Measurements from ENCODE around the gene PSME3IP1. TPM values are rescaled to one million over a fixed set of nuclear protein-coding genes. Genes with fewer than 3 reads are reported as not detected.
"Not testable (repeated sequence)": the region's sequence is repeated elsewhere in the genome, so short reads cannot be mapped to it uniquely, and the experiment has no call there.

Gene PSME3IP1
- total RNA-seq, 1 experiment from 2014 or later, result 103 TPM

DNA sequence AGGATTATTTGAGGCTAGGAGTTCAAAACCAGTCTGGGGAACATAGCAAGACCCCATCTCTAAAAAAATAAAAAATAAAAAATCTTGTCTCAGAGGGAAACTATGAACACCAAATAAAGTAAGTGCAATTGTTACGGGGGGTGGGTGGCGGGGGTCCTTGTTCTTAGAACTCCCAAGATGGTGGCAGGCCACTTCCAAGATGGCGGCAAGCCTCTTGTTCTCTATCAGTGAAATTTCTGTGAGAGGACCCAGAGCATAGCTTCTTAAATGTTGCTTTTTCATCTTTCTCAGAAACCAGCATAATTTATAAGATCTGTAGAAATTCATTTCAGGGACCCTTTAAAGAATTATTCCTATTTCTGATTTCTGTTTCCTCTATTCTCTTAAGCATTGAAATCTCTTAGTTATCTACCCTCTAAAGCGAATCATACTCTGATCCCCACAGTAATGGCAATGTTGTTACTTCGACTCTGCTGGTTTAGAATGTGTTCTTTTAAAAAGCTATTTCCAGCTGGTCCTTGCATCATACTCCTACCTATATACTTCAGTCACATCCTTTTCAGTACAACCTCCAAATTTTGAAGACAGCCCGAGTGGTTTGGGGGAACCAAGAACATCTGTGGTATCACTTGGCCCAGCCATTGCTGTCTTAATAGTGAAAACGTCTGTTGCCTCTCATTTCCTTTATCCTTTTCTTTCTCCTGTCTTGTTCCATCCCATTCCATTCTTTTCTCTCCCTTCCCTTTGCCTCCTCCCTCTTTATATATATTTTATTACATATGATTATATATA, 16.5 kb upstream of the PSME3IP1 start:
- no peak overlapping the region for H2BK120ac ChIP-seq (ENCODE audit: low read depth, low read length, poor library complexity, severe bottlenecking)
- H3K79me2 ChIP-seq (ENCODE audit: insufficient read depth, low read length), result no peaks in the 10 kb centered on the region
- no peaks in the 10 kb centered on the region for H4K20me1 ChIP-seq (ENCODE audit: control insufficient read depth, insufficient read depth, insufficient read length)
- H2AFZ ChIP-seq (ENCODE audit: low read length), result no peak overlapping the region
- H2BK5ac ChIP-seq (ENCODE audit: insufficient read length, low read length), result no peak overlapping the region
- no peak overlapping the region for H3K56ac ChIP-seq (ENCODE audit: insufficient read length, low read depth, low read length)
- no peak overlapping the region for H4K91ac ChIP-seq (ENCODE audit: insufficient read length, low read depth, low read length)
- no peak overlapping the region for H3K23ac ChIP-seq (ENCODE audit: insufficient read length, low read depth, low read length)
- no peak for DNase-seq
- no peaks in the 10 kb centered on the region for H3K4me1 ChIP-seq (ENCODE audit: insufficient read depth, low read length)
- H3K23me2 ChIP-seq (ENCODE audit: insufficient read length, low read depth, low read length, poor library complexity, severe bottlenecking), result no peaks in the 10 kb centered on the region
- Mint-ChIP-seq H3K4me1 (no peaks in the 10 kb centered on the region), H3K4me3 (no peak overlapping the region; a peak in 1 of 5 replicates), H3K9me3 (peaks cover 0 to 6% of the 10 kb centered on the region in 2 experiments; a peak in 4 of 5 replicates), H3K27me3 (ENCODE audit: low read depth) (no peaks in the 10 kb centered on the region), H3K36me3 (ENCODE audit: insufficient read depth in 1 of 3, low read depth in 3 of 3) (peaks cover 19 to 42% (median 39%) of the 10 kb centered on the region in 3 experiments), H3K27ac (no peak overlapping the region)
- H3K9me3 ChIP-seq (ENCODE audit: control insufficient read depth, low read depth, low read length), result no peaks in the 10 kb centered on the region
- WGBS (ENCODE audit: extremely low coverage, insufficient read length, low lambda C conversion rate), result no CpG with 5 or more reads among the region's 7 CpGs
- H3K4me2 ChIP-seq (ENCODE audit: insufficient read depth, insufficient read length, low read length), result no peak overlapping the region
- TF ChIP-seq, protein P1, sequence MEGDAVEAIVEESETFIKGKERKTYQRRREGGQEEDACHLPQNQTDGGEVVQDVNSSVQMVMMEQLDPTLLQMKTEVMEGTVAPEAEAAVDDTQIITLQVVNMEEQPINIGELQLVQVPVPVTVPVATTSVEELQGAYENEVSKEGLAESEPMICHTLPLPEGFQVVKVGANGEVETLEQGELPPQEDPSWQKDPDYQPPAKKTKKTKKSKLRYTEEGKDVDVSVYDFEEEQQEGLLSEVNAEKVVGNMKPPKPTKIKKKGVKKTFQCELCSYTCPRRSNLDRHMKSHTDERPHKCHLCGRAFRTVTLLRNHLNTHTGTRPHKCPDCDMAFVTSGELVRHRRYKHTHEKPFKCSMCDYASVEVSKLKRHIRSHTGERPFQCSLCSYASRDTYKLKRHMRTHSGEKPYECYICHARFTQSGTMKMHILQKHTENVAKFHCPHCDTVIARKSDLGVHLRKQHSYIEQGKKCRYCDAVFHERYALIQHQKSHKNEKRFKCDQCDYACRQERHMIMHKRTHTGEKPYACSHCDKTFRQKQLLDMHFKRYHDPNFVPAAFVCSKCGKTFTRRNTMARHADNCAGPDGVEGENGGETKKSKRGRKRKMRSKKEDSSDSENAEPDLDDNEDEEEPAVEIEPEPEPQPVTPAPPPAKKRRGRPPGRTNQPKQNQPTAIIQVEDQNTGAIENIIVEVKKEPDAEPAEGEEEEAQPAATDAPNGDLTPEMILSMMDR (conservative IDR thresholded peaks at IDR 0.05), result no peak
- H3K27ac ChIP-seq (ENCODE audit: insufficient read length, low read depth, low read length), result no peak overlapping the region
- no peak overlapping the region for H2AK5ac ChIP-seq (ENCODE audit: insufficient read length, low read length)
- no peak overlapping the region for H3K14ac ChIP-seq (ENCODE audit: insufficient read depth, low read length)
- H3K9ac ChIP-seq (ENCODE audit: extremely low read depth, insufficient read length, low read length), result no peak overlapping the region
- H3K4ac ChIP-seq (ENCODE audit: low read depth, low read length), result no peak overlapping the region
- H3K27me3 ChIP-seq (ENCODE audit: insufficient read depth, low read length), result no peaks in the 10 kb centered on the region
- H2BK12ac ChIP-seq (ENCODE audit: insufficient read length, low read depth, low read length), result no peak overlapping the region
- no peak overlapping the region for H4K8ac ChIP-seq (replicated peaks; ENCODE audit: insufficient read length, low read depth, low read length)
- no peak overlapping the region for H2BK20ac ChIP-seq (ENCODE audit: low read depth, low read length, poor library complexity, severe bottlenecking)
- peaks cover 3% of the 10 kb centered on the region for H3K79me1 ChIP-seq (ENCODE audit: insufficient read depth, low read depth, low read length, poor library complexity, severe bottlenecking)
- no peak overlapping the region for H3T11ph ChIP-seq (ENCODE audit: low read length)
- no peak overlapping the region for H2BK15ac ChIP-seq (ENCODE audit: low read depth, low read length)
- no peak overlapping the region for H3K18ac ChIP-seq (ENCODE audit: insufficient read length, low read depth, low read length)
- no peak overlapping the region for H4K5ac ChIP-seq (ENCODE audit: insufficient read length, low read depth, low read length)

DNA sequence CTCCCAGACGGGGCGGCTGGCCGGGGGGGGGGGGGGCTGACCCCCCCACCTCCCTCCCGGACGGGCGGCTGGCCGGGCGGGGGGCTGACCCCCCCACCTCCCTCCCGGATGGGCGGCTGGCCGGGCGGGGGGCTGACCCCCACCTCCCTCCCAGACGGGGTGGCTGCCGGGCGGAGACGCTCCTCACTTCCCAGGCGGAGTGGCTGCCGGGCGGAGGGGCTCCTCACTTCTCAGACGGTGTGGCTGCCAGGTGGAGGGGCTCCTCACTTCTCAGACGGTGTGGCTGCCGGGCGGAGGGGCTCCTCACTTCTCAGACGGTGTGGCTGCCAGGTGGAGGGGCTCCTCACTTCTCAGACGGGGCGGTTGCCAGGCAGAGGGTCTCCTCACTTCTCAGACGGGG, 15.1 kb upstream of the PSME3IP1 start:
- H3K79me2 ChIP-seq (ENCODE audit: insufficient read depth, low read length); H3K79me1 ChIP-seq (ENCODE audit: insufficient read depth, low read depth, low read length, poor library complexity, severe bottlenecking); H3K4me3 Mint-ChIP-seq: not testable (repeated sequence)

More for the DNA sequence above, 15.1 kb upstream of the PSME3IP1 start:
- not testable (repeated sequence) for H3K27ac Mint-ChIP-seq; H3K27me3 ChIP-seq (ENCODE audit: insufficient read depth, low read length); H3K4me1 ChIP-seq (ENCODE audit: insufficient read depth, low read length); H3K23ac ChIP-seq (ENCODE audit: insufficient read length, low read depth, low read length); DNase-seq; H3K9me3 ChIP-seq (ENCODE audit: control insufficient read depth, low read depth, low read length); H3K23me2 ChIP-seq (ENCODE audit: insufficient read length, low read depth, low read length, poor library complexity, severe bottlenecking); H2BK15ac ChIP-seq (ENCODE audit: low read depth, low read length); H3K9ac ChIP-seq (ENCODE audit: extremely low read depth, insufficient read length, low read length); H3K14ac ChIP-seq (ENCODE audit: insufficient read depth, low read length); H3T11ph ChIP-seq (ENCODE audit: low read length); H4K91ac ChIP-seq (ENCODE audit: insufficient read length, low read depth, low read length); H2BK5ac ChIP-seq (ENCODE audit: insufficient read length, low read length); H2BK20ac ChIP-seq (ENCODE audit: low read depth, low read length, poor library complexity, severe bottlenecking); H3K4ac ChIP-seq (ENCODE audit: low read depth, low read length); H3K27ac ChIP-seq (ENCODE audit: insufficient read length, low read depth, low read length); H2BK12ac ChIP-seq (ENCODE audit: insufficient read length, low read depth, low read length); H2AK5ac ChIP-seq (ENCODE audit: insufficient read length, low read length); H2AFZ ChIP-seq (ENCODE audit: low read length); H4K20me1 ChIP-seq (ENCODE audit: control insufficient read depth, insufficient read depth, insufficient read length); H3K27me3 Mint-ChIP-seq (ENCODE audit: low read depth); H4K8ac ChIP-seq (replicated peaks; ENCODE audit: insufficient read length, low read depth, low read length); H2BK120ac ChIP-seq (ENCODE audit: low read depth, low read length, poor library complexity, severe bottlenecking); H3K4me1 Mint-ChIP-seq; H3K9me3 Mint-ChIP-seq; H3K56ac ChIP-seq (ENCODE audit: insufficient read length, low read depth, low read length); H3K18ac ChIP-seq (ENCODE audit: insufficient read length, low read depth, low read length); H4K5ac ChIP-seq (ENCODE audit: insufficient read length, low read depth, low read length); H3K4me2 ChIP-seq (ENCODE audit: insufficient read depth, insufficient read length, low read length)
- no CpG with 5 or more reads among the region's 27 CpGs for WGBS (ENCODE audit: extremely low coverage, insufficient read length, low lambda C conversion rate)
- H3K36me3 Mint-ChIP-seq (ENCODE audit: insufficient read depth in 1 of 3, low read depth in 3 of 3), result peaks cover 19 to 34% (median 32%) of the 10 kb centered on the region in 3 experiments

Measured in H9 (cell line).